Activated T-helper 17 cell treated with anti-CD3 and anti-CD28 coated beads, Interleukin-2, amount 50 U/mL, for 72 hours (primary cell): ENCODE measurements around the gene TXNDC12. TPM values are rescaled to one million over a fixed set of nuclear protein-coding genes. Genes with fewer than 3 reads are reported as not detected.

ENCODE experiments used
- total RNA-seq, 2 donors: library from RNA; stranded (reverse); gene quantifications; one replicate each; pipeline ENCODE4 v1.2.3, GENCODE V29; 2022

TXNDC12 gene
- total RNA-seq, 2 donors from 2014 or later = 40.9 to 47.1 TPM

Other genes starting within 250 kb of the TXNDC12 start
- 100 to 1,000 TPM; 135 to 174 TPM for gene NRDC, start 176.5 kb downstream of the TXNDC12 start, total RNA-seq
- under 1 TPM; 0.26 TPM for gene RAB3B, start 64.5 kb downstream of the TXNDC12 start, total RNA-seq
- gene KTI12, start 21.4 kb downstream of the TXNDC12 start, total RNA-seq = 10 to 100 TPM in 1 of 2 donors, 1 to 10 TPM in 1; 9.3 to 16.2 TPM
- gene BTF3L4, start 1.1 kb upstream of the TXNDC12 start, total RNA-seq = 10 to 100 TPM; 20.2 to 29.8 TPM
- gene ZFYVE9, start 86.9 kb upstream of the TXNDC12 start, total RNA-seq = 1 to 10 TPM in 1 of 2 donors, under 1 TPM in 1; 0.99 to 1.8 TPM